PC-3 (cell line): Measurements from ENCODE around the gene STRN4.

Source experiments
- EZH2 ChIP-seq: fragments of 300-600 bp; sonication (generic); IDR thresholded peaks from one replicate; pipeline ENCODE4 v1.6.1; 2017; ENCODE audit warnings: antibody characterized with exemption, mild to moderate bottlenecking, low read length; ENCODE audit not compliant: unreplicated experiment
- EZH2phosphoT487 ChIP-seq: fragments of 300-600 bp; sonication (generic); IDR thresholded peaks from 2 replicates; pipeline ENCODE4 v1.6.1; 2018; ENCODE audit warnings: mild to moderate bottlenecking, antibody characterized with exemption, low read length, borderline replicate concordance
- TF ChIP-seq, protein P1 (sequence below): fragments of 300-600 bp; sonication (generic); conservative IDR thresholded peaks from 2 replicates; pipeline ENCODE4 v1.5.1; 2017; ENCODE audit warnings: antibody characterized with exemption, low read depth, mild to moderate bottlenecking, low read length

DNA sequence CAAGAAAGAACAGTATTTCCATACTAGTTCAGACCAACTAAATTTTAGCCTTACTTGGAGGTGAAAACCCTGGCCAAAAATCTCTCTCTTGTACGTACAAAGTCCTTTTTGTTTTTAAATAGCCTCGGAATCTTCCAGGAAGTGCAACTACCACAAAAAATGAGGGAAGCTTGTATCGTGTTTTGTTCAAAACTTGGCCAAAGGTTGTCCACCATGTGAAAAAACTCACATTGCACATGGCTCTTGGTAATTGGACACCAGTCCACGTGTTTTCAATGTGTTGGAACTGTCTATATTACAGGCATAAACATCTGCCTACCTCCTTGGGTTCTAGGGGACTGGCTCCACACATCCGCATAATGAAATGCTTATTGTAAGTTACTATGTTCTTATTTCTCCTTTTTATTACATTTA lies 15.2 kb upstream of the STRN4 start:
- TF ChIP-seq, protein P1, sequence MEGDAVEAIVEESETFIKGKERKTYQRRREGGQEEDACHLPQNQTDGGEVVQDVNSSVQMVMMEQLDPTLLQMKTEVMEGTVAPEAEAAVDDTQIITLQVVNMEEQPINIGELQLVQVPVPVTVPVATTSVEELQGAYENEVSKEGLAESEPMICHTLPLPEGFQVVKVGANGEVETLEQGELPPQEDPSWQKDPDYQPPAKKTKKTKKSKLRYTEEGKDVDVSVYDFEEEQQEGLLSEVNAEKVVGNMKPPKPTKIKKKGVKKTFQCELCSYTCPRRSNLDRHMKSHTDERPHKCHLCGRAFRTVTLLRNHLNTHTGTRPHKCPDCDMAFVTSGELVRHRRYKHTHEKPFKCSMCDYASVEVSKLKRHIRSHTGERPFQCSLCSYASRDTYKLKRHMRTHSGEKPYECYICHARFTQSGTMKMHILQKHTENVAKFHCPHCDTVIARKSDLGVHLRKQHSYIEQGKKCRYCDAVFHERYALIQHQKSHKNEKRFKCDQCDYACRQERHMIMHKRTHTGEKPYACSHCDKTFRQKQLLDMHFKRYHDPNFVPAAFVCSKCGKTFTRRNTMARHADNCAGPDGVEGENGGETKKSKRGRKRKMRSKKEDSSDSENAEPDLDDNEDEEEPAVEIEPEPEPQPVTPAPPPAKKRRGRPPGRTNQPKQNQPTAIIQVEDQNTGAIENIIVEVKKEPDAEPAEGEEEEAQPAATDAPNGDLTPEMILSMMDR = no peak
- TF ChIP-seq EZH2phosphoT487 (no peak), EZH2 (no peak)
